K562 (cell line): ENCODE data around the gene CACNG1.

Source experiments
- BCL6 ChIP-seq: fragments of 250-450 bp; sonication (Bioruptor Pico); IDR thresholded peaks from 2 replicates; pipeline ENCODE4 v1.4.0; 2020
- GATA2 ChIP-seq: sonication (generic); formaldehyde crosslinking; IDR thresholded peaks from 2 replicates; pipeline ENCODE4 v1.4.0; 2020; ENCODE audit warnings: mild to moderate bottlenecking, missing genetic modification reagents
- MAZ ChIP-seq, 2 experiments: fragments of 450-650 bp in 1 of 2; sonication (generic) in 1 of 2; formaldehyde crosslinking; IDR thresholded peaks in 1 of 2; conservative IDR thresholded peaks in 1 of 2; 2 replicates each; pipeline versions ENCODE4 v1.4.0 to v1.5.0; 2020; ENCODE audit warnings: mild to moderate bottlenecking in 1 of 2, missing genetic modification reagents in 1 of 2
- TGIF2 ChIP-seq: sonication (generic); formaldehyde crosslinking; IDR thresholded peaks from 2 replicates; pipeline ENCODE4 v1.8.1; 2022; ENCODE audit warnings: mild to moderate bottlenecking, missing genetic modification reagents, moderate library complexity

DNA sequence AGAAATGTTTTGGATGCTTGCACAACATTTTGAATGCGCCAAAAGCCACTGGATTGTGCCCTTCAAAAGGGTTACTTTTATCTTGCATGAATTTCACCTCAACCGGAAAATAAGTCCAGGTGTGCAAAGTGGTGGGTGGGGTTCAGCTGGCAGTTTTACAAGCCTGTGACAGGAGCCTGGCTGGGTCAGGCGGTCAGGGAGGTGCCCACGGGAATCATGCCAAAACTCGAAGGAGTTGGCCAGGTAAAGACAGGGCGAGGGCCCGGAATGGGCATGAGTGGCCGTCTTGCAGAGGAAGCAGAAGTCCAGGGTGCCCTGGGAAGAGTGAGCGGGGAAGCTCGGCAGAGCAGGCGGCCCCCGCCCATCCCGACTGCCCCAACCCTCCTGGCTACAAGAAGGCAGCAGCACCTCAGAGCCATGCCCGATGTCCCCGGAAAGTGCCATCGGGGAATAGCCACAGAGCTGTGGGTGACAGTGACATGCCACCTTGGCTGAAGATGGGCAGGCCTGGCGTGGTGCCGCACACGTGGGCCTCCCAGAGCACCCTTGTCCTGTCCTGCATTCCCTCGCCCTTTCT lies 19.1 kb upstream of the CACNG1 start:
- TF ChIP-seq TGIF2 (CRISPR knock-in tag), result no peak
- no peak for TF ChIP-seq BCL6 (CRISPR knock-in tag)
- no peak for TF ChIP-seq MAZ (CRISPR knock-in tag; conservative IDR thresholded peaks at IDR 0.05 in 1 of 2, IDR thresholded peaks at IDR 0.05 in 1 of 2)
- no peak for TF ChIP-seq GATA2 (CRISPR knock-in tag)
